HepG2 (cell line): Measurements from ENCODE around the gene SCN9A.

Source experiments
- CBX2 ChIP-seq, 2 experiments: fragments of 200-600 bp in 1 of 2; sonication (generic); formaldehyde crosslinking in 1 of 2; IDR thresholded peaks; 2 replicates each; pipeline versions ENCODE4 v1.7.0 to v1.8.1; 2018 to 2022; ENCODE audit warnings: low read depth in 2 of 2, low read length in 1 of 2, mild to moderate bottlenecking in 1 of 2, missing genetic modification reagents in 1 of 2
- FOSL1 ChIP-seq: sonication (generic); formaldehyde crosslinking; IDR thresholded peaks from 2 replicates; pipeline ENCODE4 v1.9.0; 2021; ENCODE audit warnings: missing genetic modification reagents, borderline replicate concordance
- KAT7 ChIP-seq: IDR thresholded peaks from 2 replicates; pipeline ENCODE4 v1.6.1; 2018; ENCODE audit warnings: borderline replicate concordance, missing compliant biosample characterization
- MYNN ChIP-seq: sonication (generic); formaldehyde crosslinking; IDR thresholded peaks from 2 replicates; pipeline ENCODE4 v1.4.0; 2020; ENCODE audit warnings: mild to moderate bottlenecking, low read depth, missing genetic modification reagents
- NFE2L1 ChIP-seq: sonication (generic); formaldehyde crosslinking; IDR thresholded peaks from 2 replicates; pipeline ENCODE4 v1.4.0; 2020; ENCODE audit warnings: missing genetic modification reagents, mild to moderate bottlenecking, borderline replicate concordance
- TEAD2 ChIP-seq: sonication (generic); formaldehyde crosslinking; IDR thresholded peaks from 2 replicates; pipeline ENCODE4 v1.9.0; 2021; ENCODE audit warnings: missing genetic modification reagents
- TP53 ChIP-seq: sonication (generic); formaldehyde crosslinking; conservative IDR thresholded peaks from 2 replicates; pipeline ENCODE4 v1.4.0; 2020; ENCODE audit warnings: missing genetic modification reagents
- ZNF773 ChIP-seq: sonication (generic); formaldehyde crosslinking; IDR thresholded peaks from 2 replicates; pipeline ENCODE4 v1.4.0; 2020; ENCODE audit warnings: missing genetic modification reagents, borderline replicate concordance
- ZNF780A ChIP-seq: sonication (generic); formaldehyde crosslinking; IDR thresholded peaks from 2 replicates; pipeline ENCODE4 v1.8.0; 2022; ENCODE audit warnings: mild to moderate bottlenecking, missing genetic modification reagents, moderate library complexity
- TF ChIP-seq, protein P1 (sequence below): sonication (generic); formaldehyde crosslinking; IDR thresholded peaks from 2 replicates; pipeline ENCODE4 v1.4.0; 2020; ENCODE audit warnings: missing genetic modification reagents
- TF ChIP-seq, protein P2 (sequence below): sonication (generic); formaldehyde crosslinking; IDR thresholded peaks from 2 replicates; pipeline ENCODE4 v1.4.0; 2020; ENCODE audit warnings: missing genetic modification reagents
- TF ChIP-seq, protein P3 (sequence below): sonication (generic); formaldehyde crosslinking; IDR thresholded peaks from 2 replicates; pipeline ENCODE4 v1.5.0; 2020; ENCODE audit warnings: mild to moderate bottlenecking, missing genetic modification reagents, moderate library complexity
- TF ChIP-seq, protein P4 (sequence below): sonication (generic); formaldehyde crosslinking; IDR thresholded peaks from 2 replicates; pipeline ENCODE4 v1.8.1; 2022; ENCODE audit warnings: low read depth, mild to moderate bottlenecking, missing genetic modification reagents

DNA sequence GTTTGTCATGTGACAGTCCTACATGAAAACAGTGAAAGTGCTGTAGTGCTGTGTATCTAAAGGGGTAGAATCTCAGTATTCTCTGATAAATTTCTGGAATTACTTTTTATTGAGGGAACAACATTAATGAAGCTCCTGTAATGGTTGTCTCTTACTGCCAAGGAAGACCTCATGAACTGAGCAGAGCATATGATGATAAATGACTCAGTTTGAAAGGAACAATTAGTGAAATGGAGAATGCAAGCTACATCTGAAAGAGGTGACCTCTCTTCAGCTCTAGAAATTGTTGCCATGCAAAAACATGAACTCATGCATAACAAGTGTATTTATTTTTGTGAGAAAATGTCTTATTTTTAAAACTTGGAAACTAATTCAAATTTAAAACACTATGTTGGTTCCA lies 93.6 kb downstream of the SCN9A start:
- TF ChIP-seq, protein P1, sequence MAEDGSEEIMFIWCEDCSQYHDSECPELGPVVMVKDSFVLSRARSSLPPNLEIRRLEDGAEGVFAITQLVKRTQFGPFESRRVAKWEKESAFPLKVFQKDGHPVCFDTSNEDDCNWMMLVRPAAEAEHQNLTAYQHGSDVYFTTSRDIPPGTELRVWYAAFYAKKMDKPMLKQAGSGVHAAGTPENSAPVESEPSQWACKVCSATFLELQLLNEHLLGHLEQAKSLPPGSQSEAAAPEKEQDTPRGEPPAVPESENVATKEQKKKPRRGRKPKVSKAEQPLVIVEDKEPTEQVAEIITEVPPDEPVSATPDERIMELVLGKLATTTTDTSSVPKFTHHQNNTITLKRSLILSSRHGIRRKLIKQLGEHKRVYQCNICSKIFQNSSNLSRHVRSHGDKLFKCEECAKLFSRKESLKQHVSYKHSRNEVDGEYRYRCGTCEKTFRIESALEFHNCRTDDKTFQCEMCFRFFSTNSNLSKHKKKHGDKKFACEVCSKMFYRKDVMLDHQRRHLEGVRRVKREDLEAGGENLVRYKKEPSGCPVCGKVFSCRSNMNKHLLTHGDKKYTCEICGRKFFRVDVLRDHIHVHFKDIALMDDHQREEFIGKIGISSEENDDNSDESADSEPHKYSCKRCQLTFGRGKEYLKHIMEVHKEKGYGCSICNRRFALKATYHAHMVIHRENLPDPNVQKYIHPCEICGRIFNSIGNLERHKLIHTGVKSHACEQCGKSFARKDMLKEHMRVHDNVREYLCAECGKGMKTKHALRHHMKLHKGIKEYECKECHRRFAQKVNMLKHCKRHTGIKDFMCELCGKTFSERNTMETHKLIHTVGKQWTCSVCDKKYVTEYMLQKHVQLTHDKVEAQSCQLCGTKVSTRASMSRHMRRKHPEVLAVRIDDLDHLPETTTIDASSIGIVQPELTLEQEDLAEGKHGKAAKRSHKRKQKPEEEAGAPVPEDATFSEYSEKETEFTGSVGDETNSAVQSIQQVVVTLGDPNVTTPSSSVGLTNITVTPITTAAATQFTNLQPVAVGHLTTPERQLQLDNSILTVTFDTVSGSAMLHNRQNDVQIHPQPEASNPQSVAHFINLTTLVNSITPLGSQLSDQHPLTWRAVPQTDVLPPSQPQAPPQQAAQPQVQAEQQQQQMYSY (CRISPR knock-in tag): no peak
- TF ChIP-seq, protein P2, sequence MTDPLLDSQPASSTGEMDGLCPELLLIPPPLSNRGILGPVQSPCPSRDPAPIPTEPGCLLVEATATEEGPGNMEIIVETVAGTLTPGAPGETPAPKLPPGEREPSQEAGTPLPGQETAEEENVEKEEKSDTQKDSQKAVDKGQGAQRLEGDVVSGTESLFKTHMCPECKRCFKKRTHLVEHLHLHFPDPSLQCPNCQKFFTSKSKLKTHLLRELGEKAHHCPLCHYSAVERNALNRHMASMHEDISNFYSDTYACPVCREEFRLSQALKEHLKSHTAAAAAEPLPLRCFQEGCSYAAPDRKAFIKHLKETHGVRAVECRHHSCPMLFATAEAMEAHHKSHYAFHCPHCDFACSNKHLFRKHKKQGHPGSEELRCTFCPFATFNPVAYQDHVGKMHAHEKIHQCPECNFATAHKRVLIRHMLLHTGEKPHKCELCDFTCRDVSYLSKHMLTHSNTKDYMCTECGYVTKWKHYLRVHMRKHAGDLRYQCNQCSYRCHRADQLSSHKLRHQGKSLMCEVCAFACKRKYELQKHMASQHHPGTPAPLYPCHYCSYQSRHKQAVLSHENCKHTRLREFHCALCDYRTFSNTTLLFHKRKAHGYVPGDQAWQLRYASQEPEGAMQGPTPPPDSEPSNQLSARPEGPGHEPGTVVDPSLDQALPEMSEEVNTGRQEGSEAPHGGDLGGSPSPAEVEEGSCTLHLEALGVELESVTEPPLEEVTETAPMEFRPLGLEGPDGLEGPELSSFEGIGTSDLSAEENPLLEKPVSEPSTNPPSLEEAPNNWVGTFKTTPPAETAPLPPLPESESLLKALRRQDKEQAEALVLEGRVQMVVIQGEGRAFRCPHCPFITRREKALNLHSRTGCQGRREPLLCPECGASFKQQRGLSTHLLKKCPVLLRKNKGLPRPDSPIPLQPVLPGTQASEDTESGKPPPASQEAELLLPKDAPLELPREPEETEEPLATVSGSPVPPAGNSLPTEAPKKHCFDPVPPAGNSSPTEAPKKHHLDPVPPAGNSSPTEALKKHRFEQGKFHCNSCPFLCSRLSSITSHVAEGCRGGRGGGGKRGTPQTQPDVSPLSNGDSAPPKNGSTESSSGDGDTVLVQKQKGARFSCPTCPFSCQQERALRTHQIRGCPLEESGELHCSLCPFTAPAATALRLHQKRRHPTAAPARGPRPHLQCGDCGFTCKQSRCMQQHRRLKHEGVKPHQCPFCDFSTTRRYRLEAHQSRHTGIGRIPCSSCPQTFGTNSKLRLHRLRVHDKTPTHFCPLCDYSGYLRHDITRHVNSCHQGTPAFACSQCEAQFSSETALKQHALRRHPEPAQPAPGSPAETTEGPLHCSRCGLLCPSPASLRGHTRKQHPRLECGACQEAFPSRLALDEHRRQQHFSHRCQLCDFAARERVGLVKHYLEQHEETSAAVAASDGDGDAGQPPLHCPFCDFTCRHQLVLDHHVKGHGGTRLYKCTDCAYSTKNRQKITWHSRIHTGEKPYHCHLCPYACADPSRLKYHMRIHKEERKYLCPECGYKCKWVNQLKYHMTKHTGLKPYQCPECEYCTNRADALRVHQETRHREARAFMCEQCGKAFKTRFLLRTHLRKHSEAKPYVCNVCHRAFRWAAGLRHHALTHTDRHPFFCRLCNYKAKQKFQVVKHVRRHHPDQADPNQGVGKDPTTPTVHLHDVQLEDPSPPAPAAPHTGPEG: no peak
- TF ChIP-seq KAT7 (CRISPR knock-in tag): no peak
- TF ChIP-seq NFE2L1 (CRISPR knock-in tag): no peak
- TF ChIP-seq ZNF780A (CRISPR knock-in tag): no peak
- TF ChIP-seq CBX2 (IDR thresholded peaks at IDR 0.05; ENCODE audit: low read depth, low read length): no peak
- TF ChIP-seq CBX2 (CRISPR knock-in tag; IDR thresholded peaks at IDR 0.05; ENCODE audit: low read depth): no peak
- TF ChIP-seq TEAD2: no peak
- TF ChIP-seq, protein P3, sequence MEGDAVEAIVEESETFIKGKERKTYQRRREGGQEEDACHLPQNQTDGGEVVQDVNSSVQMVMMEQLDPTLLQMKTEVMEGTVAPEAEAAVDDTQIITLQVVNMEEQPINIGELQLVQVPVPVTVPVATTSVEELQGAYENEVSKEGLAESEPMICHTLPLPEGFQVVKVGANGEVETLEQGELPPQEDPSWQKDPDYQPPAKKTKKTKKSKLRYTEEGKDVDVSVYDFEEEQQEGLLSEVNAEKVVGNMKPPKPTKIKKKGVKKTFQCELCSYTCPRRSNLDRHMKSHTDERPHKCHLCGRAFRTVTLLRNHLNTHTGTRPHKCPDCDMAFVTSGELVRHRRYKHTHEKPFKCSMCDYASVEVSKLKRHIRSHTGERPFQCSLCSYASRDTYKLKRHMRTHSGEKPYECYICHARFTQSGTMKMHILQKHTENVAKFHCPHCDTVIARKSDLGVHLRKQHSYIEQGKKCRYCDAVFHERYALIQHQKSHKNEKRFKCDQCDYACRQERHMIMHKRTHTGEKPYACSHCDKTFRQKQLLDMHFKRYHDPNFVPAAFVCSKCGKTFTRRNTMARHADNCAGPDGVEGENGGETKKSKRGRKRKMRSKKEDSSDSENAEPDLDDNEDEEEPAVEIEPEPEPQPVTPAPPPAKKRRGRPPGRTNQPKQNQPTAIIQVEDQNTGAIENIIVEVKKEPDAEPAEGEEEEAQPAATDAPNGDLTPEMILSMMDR (CRISPR knock-in tag): no peak
- TF ChIP-seq FOSL1: no peak
- no peak for TF ChIP-seq ZNF773 (CRISPR knock-in tag)
- TF ChIP-seq, protein P4, sequence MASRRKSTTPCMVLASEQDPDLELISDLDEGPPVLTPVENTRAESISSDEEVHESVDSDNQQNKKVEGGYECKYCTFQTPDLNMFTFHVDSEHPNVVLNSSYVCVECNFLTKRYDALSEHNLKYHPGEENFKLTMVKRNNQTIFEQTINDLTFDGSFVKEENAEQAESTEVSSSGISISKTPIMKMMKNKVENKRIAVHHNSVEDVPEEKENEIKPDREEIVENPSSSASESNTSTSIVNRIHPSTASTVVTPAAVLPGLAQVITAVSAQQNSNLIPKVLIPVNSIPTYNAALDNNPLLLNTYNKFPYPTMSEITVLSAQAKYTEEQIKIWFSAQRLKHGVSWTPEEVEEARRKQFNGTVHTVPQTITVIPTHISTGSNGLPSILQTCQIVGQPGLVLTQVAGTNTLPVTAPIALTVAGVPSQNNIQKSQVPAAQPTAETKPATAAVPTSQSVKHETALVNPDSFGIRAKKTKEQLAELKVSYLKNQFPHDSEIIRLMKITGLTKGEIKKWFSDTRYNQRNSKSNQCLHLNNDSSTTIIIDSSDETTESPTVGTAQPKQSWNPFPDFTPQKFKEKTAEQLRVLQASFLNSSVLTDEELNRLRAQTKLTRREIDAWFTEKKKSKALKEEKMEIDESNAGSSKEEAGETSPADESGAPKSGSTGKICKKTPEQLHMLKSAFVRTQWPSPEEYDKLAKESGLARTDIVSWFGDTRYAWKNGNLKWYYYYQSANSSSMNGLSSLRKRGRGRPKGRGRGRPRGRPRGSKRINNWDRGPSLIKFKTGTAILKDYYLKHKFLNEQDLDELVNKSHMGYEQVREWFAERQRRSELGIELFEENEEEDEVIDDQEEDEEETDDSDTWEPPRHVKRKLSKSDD: no peak
- TF ChIP-seq MYNN (CRISPR knock-in tag): no peak
- no peak for TF ChIP-seq TP53 (CRISPR knock-in tag)
